ENCODE data around the gene ASPSCR1. TPM values are rescaled to one million over a fixed set of nuclear protein-coding genes. Genes with fewer than 3 reads are reported as not detected.

The ASPSCR1 gene
- total and polyA plus RNA-seq, 3 donors from 2014 or later: 40.5 to 49.7 (median 46.2) TPM

DNA sequence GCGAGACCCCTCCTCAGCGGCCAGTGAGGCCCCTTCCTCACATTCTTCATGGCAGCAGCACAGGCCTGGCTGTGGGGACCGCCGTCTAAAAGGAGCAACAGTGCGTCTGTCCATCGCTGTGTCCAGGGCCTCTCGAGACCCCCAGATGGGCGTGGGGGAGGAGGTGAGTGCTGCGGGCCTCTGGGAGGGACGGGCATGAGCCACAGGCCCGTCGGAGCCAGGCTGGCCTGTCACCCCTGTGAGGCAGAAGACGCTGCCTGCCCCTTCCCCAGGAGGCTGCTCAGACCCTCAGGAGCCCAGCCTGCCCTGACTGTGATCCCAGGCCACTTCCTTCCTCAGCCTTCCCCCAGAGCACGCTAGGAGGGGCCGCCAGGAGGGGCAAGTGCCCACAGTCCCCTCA lies 38.2 kb upstream of the ASPSCR1 start:
- no peak overlapping the region for H3K4me3 ChIP-seq
- H3K36me3 ChIP-seq (ENCODE audit: low read depth, missing control alignments): no peaks in the 10 kb centered on the region
- TF ChIP-seq, protein P1, sequence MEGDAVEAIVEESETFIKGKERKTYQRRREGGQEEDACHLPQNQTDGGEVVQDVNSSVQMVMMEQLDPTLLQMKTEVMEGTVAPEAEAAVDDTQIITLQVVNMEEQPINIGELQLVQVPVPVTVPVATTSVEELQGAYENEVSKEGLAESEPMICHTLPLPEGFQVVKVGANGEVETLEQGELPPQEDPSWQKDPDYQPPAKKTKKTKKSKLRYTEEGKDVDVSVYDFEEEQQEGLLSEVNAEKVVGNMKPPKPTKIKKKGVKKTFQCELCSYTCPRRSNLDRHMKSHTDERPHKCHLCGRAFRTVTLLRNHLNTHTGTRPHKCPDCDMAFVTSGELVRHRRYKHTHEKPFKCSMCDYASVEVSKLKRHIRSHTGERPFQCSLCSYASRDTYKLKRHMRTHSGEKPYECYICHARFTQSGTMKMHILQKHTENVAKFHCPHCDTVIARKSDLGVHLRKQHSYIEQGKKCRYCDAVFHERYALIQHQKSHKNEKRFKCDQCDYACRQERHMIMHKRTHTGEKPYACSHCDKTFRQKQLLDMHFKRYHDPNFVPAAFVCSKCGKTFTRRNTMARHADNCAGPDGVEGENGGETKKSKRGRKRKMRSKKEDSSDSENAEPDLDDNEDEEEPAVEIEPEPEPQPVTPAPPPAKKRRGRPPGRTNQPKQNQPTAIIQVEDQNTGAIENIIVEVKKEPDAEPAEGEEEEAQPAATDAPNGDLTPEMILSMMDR (IDR thresholded peaks at IDR 0.05): no peak
- no peak for TF ChIP-seq POLR2A (IDR thresholded peaks at IDR 0.05)
- DNase-seq: no peak
- H3K27ac ChIP-seq: no peak overlapping the region
- H3K9me3 ChIP-seq: no peaks in the 10 kb centered on the region
- intact Hi-C loops (cut with DNase I; ENCODE audit: low total_unique reads): no loop called here
- peaks cover 6% of the 10 kb centered on the region for H3K4me1 ChIP-seq
- H3K27me3 ChIP-seq: no peaks in the 10 kb centered on the region
- WGBS, 2 donors: 76 to 86% methylated on average over 6 to 15 of the region's 15 CpGs

- H3K36me3 ChIP-seq (ENCODE audit: low read depth, missing control alignments): no peaks in the 10 kb centered on the region
- intact Hi-C loops (cut with DNase I; ENCODE audit: low total_unique reads): no loop called here
- TF ChIP-seq, protein P1 (IDR thresholded peaks at IDR 0.05): no peak
- TF ChIP-seq POLR2A (IDR thresholded peaks at IDR 0.05): no peak
- 52 to 82% methylated on average over 5 to 21 of the region's 21 CpGs for whole genome bisulfite sequencing, 2 donors
- H3K27ac ChIP-seq: no peak overlapping the region
- no peaks in the 10 kb centered on the region for H3K9me3 ChIP-seq
- no peaks in the 10 kb centered on the region for H3K27me3 ChIP-seq
- peaks cover 6% of the 10 kb centered on the region for H3K4me1 ChIP-seq
- H3K4me3 ChIP-seq: no peak overlapping the region
- peak; percentile 41 for DNase-seq
Measured at GRCh38 chr17:81939881-81940385, 37.5 kb upstream of the ASPSCR1 start.

DNA sequence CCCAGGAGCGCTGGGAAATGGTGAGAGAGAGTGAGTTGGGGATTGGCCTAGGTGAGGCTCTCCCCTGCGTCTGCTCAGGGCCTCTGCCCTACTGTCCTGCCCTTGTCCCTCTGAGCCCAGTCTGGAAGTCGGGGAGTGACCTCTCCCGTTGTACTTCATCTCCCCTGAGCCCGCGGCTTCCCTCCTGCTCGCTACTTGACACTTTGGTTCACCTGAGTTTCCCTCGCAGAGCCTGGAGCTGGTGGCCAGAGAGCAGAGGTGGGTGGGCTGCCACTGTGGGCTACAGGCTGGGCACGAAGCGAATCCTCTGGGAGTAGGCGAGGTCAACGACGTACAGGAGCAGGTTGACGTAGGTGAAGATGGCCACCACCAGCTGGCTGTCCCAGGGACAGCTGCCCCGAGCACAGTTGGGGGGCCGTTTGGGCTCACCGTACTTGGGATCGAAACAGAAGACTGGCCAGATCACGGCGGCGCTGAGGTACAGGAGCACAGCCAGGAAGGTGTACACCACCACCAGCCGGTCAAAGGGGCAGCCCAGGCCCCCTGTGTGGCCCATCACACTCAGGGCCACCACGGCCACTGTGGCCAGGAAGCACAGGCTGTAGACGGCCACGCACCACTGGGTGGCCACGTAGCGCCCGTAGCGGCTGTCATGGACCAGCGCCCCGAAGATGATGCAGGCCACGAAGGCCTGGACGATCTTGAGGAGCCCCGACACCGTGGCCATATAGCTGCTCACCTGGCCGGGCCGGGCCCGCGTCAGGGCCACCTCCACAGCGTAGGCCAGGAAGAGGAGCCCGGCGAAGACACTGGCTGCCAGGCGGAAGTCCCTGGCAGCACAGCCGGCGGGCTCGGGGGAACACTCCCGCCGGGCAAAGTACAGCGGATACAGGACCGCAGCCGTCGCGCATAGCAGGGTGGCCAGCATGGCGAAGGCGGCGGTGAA lies 36.6 kb upstream of the ASPSCR1 start:
- TF ChIP-seq, protein P1 (IDR thresholded peaks at IDR 0.05): no peak
- no peaks in the 10 kb centered on the region for H3K27me3 ChIP-seq

GRCh38 chr17:81941484-81942166 lies 35.8 kb upstream of the ASPSCR1 start:
- intact Hi-C loops (cut with DNase I; ENCODE audit: low total_unique reads): no loop called here
- H3K4me3 ChIP-seq: no peak overlapping the region
- no peak overlapping the region for H3K27ac ChIP-seq
- no peak for DNase-seq
- peaks cover 3% of the 10 kb centered on the region for H3K4me1 ChIP-seq
- H3K9me3 ChIP-seq: no peaks in the 10 kb centered on the region
- TF ChIP-seq POLR2A (IDR thresholded peaks at IDR 0.05): no peak
- TF ChIP-seq, protein P1 (IDR thresholded peaks at IDR 0.05): no peak
- 51 to 64% methylated on average over 20 to 26 of the region's 30 CpGs for WGBS, 2 donors
- no peaks in the 10 kb centered on the region for H3K27me3 ChIP-seq
- H3K36me3 ChIP-seq (ENCODE audit: low read depth, missing control alignments): no peaks in the 10 kb centered on the region

More for the DNA sequence above, 36.6 kb upstream of the ASPSCR1 start:
- intact Hi-C loops (cut with DNase I; ENCODE audit: low total_unique reads): no loop called here
- Histone ChIP-seq H3K4me1 (peaks cover 6% of the 10 kb centered on the region), H3K4me3 (no peak overlapping the region), H3K27ac (no peak overlapping the region), H3K9me3 (no peaks in the 10 kb centered on the region), H3K36me3 (ENCODE audit: low read depth, missing control alignments) (no peaks in the 10 kb centered on the region)
- no peak for DNase-seq
- 93 to 94% methylated on average over 37 to 54 of the region's 56 CpGs for WGBS, 2 donors

Measured in testis (tissue), 3 donors.